HEK293 (cell line): Measurements from ENCODE around the gene KRT13.

Experiments
- CTCF ChIA-PET: fragments of 350-600 bp; formaldehyde crosslinking; extraction: SDS; loops from one replicate; lab custom pipeline; 2021; ENCODE audit warnings: antibody characterized with exemption; lab: Yijun Ruan, JAX
- POLR2A ChIA-PET: fragments of 300-600 bp; formaldehyde crosslinking; extraction: SDS; loops from one replicate; lab custom pipeline; 2020; ENCODE audit warnings: antibody characterized with exemption, inconsistent platforms; lab: Yijun Ruan, JAX
- H3K27ac ChIP-seq: fragments of 200-500 bp; sonication (Bioruptor generic); 2 replicates; pipeline ENCODE4 v1.5.1; 2014; ENCODE audit warnings: low read depth, low read length, control low read depth, inconsistent platforms; ENCODE audit errors: extremely low read depth
- H3K36me3 ChIP-seq, 2 experiments: fragments of 200-500 bp in 1 of 2; sonication (Bioruptor generic) in 1 of 2; 1 replicate in 1 of 2; 2 replicates in 1 of 2; pipeline ENCODE4 v1.5.1; 2014 to 2017; ENCODE audit warnings: inconsistent platforms in 2 of 2, low read length in 2 of 2; ENCODE audit not compliant: control insufficient read depth in 2 of 2, insufficient read depth in 1 of 2
- H3K4me1 ChIP-seq: fragments of 200-500 bp; sonication (Bioruptor generic); 2 replicates; pipeline ENCODE4 v1.5.1; 2014; ENCODE audit warnings: mild to moderate bottlenecking, low read length, inconsistent platforms; ENCODE audit not compliant: control insufficient read depth, insufficient read depth
- H3K4me3 ChIP-seq: 2 replicates; pipeline ENCODE4 v1.5.1; 2011; ENCODE audit warnings: low read depth, mild to moderate bottlenecking, control low read depth, low read length, moderate library complexity
- H3K9me3 ChIP-seq: fragments of 200-500 bp; sonication (Bioruptor generic); 2 replicates; pipeline ENCODE4 v1.5.1; 2014; ENCODE audit warnings: low read depth, low read length, inconsistent platforms; ENCODE audit not compliant: control insufficient read depth, insufficient read depth
- CTCF ChIP-seq: fragments of 450-650 bp; formaldehyde crosslinking; IDR thresholded peaks from 2 replicates; pipeline ENCODE4 v1.5.1; 2016; ENCODE audit warnings: missing biosample characterization, missing genetic modification characterization
- KLF1 ChIP-seq: fragments of 450-650 bp; formaldehyde crosslinking; IDR thresholded peaks from 2 replicates; pipeline ENCODE4 v1.5.1; 2016; ENCODE audit warnings: missing biosample characterization, missing genetic modification characterization
- SP7 ChIP-seq: fragments of 450-650 bp; formaldehyde crosslinking; IDR thresholded peaks from 2 replicates; pipeline ENCODE4 v1.5.1; 2016; ENCODE audit warnings: missing biosample characterization, missing genetic modification characterization
- ZBTB20 ChIP-seq: fragments of 450-650 bp; formaldehyde crosslinking; IDR thresholded peaks from 2 replicates; pipeline ENCODE4 v1.5.1; 2016; ENCODE audit warnings: missing biosample characterization, missing genetic modification characterization
- ZFP41 ChIP-seq: fragments of 450-650 bp; formaldehyde crosslinking; IDR thresholded peaks from 2 replicates; pipeline ENCODE4 v1.5.1; 2016; ENCODE audit warnings: missing biosample characterization, missing genetic modification characterization, borderline replicate concordance
- ZNF146 ChIP-seq: fragments of 450-650 bp; formaldehyde crosslinking; IDR thresholded peaks from 2 replicates; pipeline ENCODE4 v1.5.1; 2016; ENCODE audit warnings: missing biosample characterization, missing genetic modification characterization
- ZNF157 ChIP-seq: fragments of 450-650 bp; formaldehyde crosslinking; IDR thresholded peaks from 2 replicates; pipeline ENCODE4 v1.5.1; 2016; ENCODE audit warnings: missing biosample characterization, missing genetic modification characterization
- ZNF510 ChIP-seq: fragments of 450-650 bp; formaldehyde crosslinking; IDR thresholded peaks from 2 replicates; pipeline ENCODE4 v1.5.1; 2018; ENCODE audit warnings: mild to moderate bottlenecking, missing genetic modification characterization, missing biosample characterization; ENCODE audit not compliant: insufficient replicate concordance
- ZNF585B ChIP-seq: fragments of 450-650 bp; formaldehyde crosslinking; IDR thresholded peaks from 2 replicates; pipeline ENCODE4 v1.5.1; 2016; ENCODE audit warnings: missing biosample characterization, missing genetic modification characterization
- ZNF76 ChIP-seq: fragments of 450-650 bp; formaldehyde crosslinking; IDR thresholded peaks from 2 replicates; pipeline ENCODE4; 2016; ENCODE audit warnings: low read depth, missing biosample characterization, missing genetic modification characterization, borderline replicate concordance
- TF ChIP-seq, protein P1 (sequence below): fragments of 450-650 bp; formaldehyde crosslinking; IDR thresholded peaks from 2 replicates; pipeline ENCODE4 v1.5.1; 2016; ENCODE audit warnings: missing biosample characterization, missing genetic modification characterization
- TF ChIP-seq, protein P2 (sequence below): fragments of 450-650 bp; formaldehyde crosslinking; IDR thresholded peaks from 2 replicates; pipeline ENCODE4 v1.5.1; 2016; ENCODE audit warnings: missing biosample characterization, missing genetic modification characterization

The KRT13 gene

DNA sequence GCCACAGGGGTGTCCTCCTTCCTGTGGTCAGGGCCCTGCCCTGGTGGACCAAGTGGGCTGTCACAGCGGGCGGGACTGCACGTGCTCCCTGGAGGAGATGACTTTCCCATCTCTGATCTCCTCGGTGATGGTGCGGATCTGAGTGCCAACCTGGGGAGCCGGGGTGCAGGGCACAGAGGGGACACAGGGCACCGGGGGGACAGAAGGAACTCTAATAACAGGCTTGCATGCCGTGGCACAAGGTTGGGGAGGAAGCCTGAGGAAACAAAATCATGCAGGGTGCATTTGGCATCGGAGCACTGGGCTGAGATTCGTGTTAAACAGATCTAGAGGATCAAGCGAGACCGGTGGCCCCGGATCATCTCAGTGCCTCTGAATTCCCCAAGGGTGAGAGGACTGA lies 19.1 kb downstream of the KRT13 start:
- ChIA-PET CTCF (interaction anchor here (0.7 to 6.1 kb wide), 6 partner anchors 9 to 573 kb away, joined by 3 to 39 read pairs (median 4); no protein-coding TSS in a partner anchor), POLR2A (no interaction called here)
- Histone ChIP-seq H3K4me3 (no peak overlapping the region), H3K36me3 (no peaks in the 10 kb centered on the region), H3K9me3 (no peaks in the 10 kb centered on the region), H3K4me1 (no peaks in the 10 kb centered on the region), H3K27ac (no peak overlapping the region)
- TF ChIP-seq CTCF (tag by site-specific recombination) (no peak), ZNF146 (tag by site-specific recombination) (no peak), ZNF157 (no peak), ZNF76 (tag by site-specific recombination) (no peak), ZFP41 (no peak), KLF1 (tag by site-specific recombination) (no peak), ZNF510 (tag by site-specific recombination) (no peak), ZNF585B (no peak)
- TF ChIP-seq, protein P1, sequence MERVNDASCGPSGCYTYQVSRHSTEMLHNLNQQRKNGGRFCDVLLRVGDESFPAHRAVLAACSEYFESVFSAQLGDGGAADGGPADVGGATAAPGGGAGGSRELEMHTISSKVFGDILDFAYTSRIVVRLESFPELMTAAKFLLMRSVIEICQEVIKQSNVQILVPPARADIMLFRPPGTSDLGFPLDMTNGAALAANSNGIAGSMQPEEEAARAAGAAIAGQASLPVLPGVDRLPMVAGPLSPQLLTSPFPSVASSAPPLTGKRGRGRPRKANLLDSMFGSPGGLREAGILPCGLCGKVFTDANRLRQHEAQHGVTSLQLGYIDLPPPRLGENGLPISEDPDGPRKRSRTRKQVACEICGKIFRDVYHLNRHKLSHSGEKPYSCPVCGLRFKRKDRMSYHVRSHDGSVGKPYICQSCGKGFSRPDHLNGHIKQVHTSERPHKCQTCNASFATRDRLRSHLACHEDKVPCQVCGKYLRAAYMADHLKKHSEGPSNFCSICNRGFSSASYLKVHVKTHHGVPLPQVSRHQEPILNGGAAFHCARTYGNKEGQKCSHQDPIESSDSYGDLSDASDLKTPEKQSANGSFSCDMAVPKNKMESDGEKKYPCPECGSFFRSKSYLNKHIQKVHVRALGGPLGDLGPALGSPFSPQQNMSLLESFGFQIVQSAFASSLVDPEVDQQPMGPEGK: no peak
- TF ChIP-seq, protein P2, sequence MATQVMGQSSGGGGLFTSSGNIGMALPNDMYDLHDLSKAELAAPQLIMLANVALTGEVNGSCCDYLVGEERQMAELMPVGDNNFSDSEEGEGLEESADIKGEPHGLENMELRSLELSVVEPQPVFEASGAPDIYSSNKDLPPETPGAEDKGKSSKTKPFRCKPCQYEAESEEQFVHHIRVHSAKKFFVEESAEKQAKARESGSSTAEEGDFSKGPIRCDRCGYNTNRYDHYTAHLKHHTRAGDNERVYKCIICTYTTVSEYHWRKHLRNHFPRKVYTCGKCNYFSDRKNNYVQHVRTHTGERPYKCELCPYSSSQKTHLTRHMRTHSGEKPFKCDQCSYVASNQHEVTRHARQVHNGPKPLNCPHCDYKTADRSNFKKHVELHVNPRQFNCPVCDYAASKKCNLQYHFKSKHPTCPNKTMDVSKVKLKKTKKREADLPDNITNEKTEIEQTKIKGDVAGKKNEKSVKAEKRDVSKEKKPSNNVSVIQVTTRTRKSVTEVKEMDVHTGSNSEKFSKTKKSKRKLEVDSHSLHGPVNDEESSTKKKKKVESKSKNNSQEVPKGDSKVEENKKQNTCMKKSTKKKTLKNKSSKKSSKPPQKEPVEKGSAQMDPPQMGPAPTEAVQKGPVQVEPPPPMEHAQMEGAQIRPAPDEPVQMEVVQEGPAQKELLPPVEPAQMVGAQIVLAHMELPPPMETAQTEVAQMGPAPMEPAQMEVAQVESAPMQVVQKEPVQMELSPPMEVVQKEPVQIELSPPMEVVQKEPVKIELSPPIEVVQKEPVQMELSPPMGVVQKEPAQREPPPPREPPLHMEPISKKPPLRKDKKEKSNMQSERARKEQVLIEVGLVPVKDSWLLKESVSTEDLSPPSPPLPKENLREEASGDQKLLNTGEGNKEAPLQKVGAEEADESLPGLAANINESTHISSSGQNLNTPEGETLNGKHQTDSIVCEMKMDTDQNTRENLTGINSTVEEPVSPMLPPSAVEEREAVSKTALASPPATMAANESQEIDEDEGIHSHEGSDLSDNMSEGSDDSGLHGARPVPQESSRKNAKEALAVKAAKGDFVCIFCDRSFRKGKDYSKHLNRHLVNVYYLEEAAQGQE (tag by site-specific recombination): no peak

DNA sequence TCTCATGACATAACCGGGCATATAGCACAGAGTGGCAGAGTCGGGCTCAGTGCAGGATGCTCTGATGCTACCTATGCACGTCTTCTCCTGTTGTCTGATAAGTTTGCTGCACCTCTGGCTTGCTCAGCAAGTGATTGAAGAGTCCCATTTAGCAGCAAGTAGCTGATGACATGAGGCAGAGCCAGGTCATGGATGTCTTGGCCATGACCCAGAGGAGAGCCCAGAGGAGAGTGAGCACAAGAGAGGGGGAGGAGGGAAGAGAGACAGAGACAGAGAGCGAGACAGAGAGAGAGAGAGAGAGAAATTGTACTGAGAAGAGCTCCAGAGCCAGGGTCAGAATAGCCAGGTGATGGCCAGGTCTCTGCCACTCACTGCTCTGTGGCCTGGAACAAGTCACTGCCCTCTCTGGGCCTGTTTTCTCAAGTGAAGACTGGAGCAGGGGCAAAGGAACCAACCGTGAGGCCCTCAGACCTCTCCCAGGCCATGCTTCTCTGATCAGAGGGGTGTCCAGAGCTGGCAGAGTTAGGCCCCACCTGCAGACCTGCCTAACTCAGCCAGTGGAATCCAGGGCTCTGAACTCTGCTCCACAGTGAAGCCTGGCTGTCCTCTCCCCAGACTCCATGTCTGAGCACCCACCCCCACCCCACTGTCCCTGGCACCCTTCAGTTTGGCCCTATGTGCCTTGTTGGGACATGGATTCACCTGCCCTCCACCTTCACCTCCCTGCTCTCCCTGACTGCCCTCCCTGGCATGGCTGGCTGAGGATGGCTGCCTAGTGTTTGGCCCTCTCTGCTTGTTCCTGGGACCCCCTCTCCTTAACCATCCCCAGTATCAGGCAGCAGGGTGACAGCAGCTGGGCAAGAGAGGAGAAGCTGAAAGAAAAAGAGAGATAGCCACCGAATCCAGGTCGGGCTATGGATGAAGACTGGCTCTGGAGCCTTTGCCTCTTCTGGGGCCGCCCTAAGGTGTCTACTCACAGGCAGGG lies 20.2 kb downstream of the KRT13 start:
- ChIA-PET POLR2A (no interaction called here), CTCF (interaction anchor here (0.5 to 6.1 kb wide), 7 partner anchors 15 to 178 kb away, joined by 3 to 39 read pairs (median 3); no protein-coding TSS in a partner anchor)
- Histone ChIP-seq H3K36me3 (no peaks in the 10 kb centered on the region), H3K27ac (no peak overlapping the region), H3K9me3 (no peaks in the 10 kb centered on the region), H3K4me3 (no peak overlapping the region), H3K4me1 (no peaks in the 10 kb centered on the region)
- TF ChIP-seq SP7 (tag by site-specific recombination) (no peak), ZBTB20 (0 out of 2 replicates have a peak, but pooled peaks have one; percentile 20)
